Right lobe of liver (tissue), 6 donors: ENCODE data around the gene SULT1A4. TPM values are rescaled to one million over a fixed set of nuclear protein-coding genes. Genes with fewer than 3 reads are reported as not detected.
A peak's percentile ranks its signal among the peaks of the same experiment; 100 is the strongest.
"Not testable (repeated sequence)": the region's sequence is repeated elsewhere in the genome, so short reads cannot be mapped to it uniquely, and the experiment has no call there.

ENCODE experiments used
- ATAC-seq, 4 donors: fragments of 200-7000 bp; cut with Tn5 transposase; one replicate each; pipeline ENCODE4 v1.9.1; 2020; ENCODE audit warnings: mild to moderate bottlenecking in 4 of 4, moderate library complexity in 4 of 4
- DNase-seq, 3 donors: peaks; one replicate each; pipeline ENCODE4 v3.0.0-alpha.2; 2020
- H3K27ac ChIP-seq, 3 donors: fragments of 200-600 bp; one replicate each; pipeline ENCODE4 v1.8.0; 2022
- H3K27me3 ChIP-seq, 2 donors: fragments of 200-600 bp; one replicate each; pipeline ENCODE4 v1.8.0; 2022
- H3K36me3 ChIP-seq, 4 donors: fragments of 200-600 bp; sonication (generic) in 1 of 4; one replicate each; pipeline versions ENCODE4 v1.5.1 to v1.8.0; 2017 to 2022; ENCODE audit warnings: control low read depth in 1 of 4
- H3K4me1 ChIP-seq, 4 donors: fragments of 200-600 bp; sonication (generic) in 1 of 4; one replicate each; pipeline versions ENCODE4 v1.5.1 to v1.8.0; 2017 to 2022; ENCODE audit warnings: control low read depth in 1 of 4
- H3K4me3 ChIP-seq, 3 donors: fragments of 200-600 bp; one replicate each; pipeline ENCODE4 v1.8.0; 2022
- H3K9me3 ChIP-seq, 4 donors: fragments of 200-600 bp; sonication (generic) in 1 of 4; one replicate each; pipeline versions ENCODE4 v1.5.1 to v1.8.0; 2017 to 2022; ENCODE audit warnings: control low read depth in 1 of 4
- WGBS: methylation state at CpG from one replicate; pipeline ENCODE4 v1.1.6; 2018; ENCODE audit warnings: low coverage, low lambda C conversion rate; ENCODE audit not compliant: insufficient coverage; ENCODE audit errors: missing lambda C conversion rate; 5-methylcytosine and 5-hydroxymethylcytosine counted together
- intact Hi-C, 2 donors: fragments of 100-400 bp; cut with DNase I; formaldehyde crosslinking; loops; one replicate each; pipeline versions ENCODE4 v1.11.2 to v1.14.1; 2022
- long read RNA-seq: library from polyadenylated mRNA; unstranded; transcript quantifications from one replicate; pipeline ENCODE4 v2.0.0, GENCODE V29; 2019
- total RNA-seq, 6 experiments: library from RNA; depleted of rRNA in 2 of 6; stranded (reverse); fragments of >200 nt in 2 of 6; fragmentation: NEBNext Ultra II Directional in 3 of 6; extraction: Animal tissue kit (Norgen Biotek cat#: 25700) in 3 of 6; gene quantifications; one replicate each; pipeline versions ENCODE4 v1.1.0 to v1.2.4, GENCODE V29; 2016 to 2023
- donor health status: DM: no; HTN: yes; CAD: no.
- donor health status: DM: no; HTN: no; CAD: no.
- donor health status: DM: no; HTN: no; CAD: no.
- donor health status: DM: no; HTN: yes; CAD: no.
- donor health status: DM: no; HTN: yes; CAD: no.

The SULT1A4 gene
- total RNA-seq, result 1 to 10 TPM in 4 of 6 experiments, under 1 TPM in 2; 0.33 to 9.9 (median 3.9) TPM
- long read RNA-seq, partial matches to known transcripts, result 1 of 6 reads
- long read RNA-seq, other reads (novel, unspliced or antisense), result 1 of 6 reads

DNA sequence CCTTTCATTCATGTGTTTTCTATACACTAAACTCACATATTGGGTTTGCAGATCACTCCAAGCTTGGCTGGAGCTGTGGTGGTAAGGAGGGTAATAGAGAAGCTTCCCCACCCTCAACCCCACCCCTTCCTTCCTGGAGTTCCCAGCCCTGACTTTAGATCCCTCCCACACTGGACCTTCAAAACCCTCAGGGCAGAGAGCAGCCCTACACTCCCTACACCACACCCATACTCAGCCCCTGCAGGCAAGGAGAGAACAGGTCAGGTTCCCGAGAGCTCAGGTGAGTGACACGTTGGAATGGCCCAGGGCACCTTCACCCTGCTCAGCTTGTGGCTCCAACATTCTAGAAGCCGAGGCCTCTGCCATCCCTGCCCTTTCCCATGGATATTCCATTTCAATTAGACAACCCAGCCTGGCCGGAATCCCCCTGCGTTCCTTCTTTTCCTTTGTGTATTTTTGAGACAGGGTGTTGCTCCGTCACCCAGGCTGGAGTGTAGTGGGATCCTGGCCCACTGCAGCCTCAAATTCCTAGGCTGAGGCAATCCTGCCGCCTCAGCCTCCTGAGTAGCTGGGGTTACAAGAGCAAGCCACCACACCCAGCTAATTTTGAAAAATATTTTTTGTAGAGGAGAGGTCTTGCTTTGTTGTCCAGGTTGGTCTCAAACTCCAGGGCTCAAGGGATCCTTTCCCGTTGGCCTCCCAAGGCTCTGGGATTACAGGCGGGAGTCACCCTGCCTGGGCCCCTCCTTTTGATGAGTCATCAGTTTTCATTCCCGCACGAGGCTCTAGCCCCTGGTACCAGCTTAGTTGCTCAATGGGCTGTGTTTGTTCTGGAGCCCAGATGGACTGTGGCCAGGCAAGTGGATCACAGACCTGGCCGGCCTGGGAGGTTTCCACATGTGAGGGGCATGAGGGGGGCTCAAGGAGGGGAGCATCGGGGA lies at the start of gene SULT1A4:
Gene SULT1A4, plus strand, starts transcription at position 208 of the 941 bp plus-strand sequence. CDS start 1,473 bp downstream, outside the sequence.
- DNase-seq, H3K4me3 ChIP-seq, H3K27ac ChIP-seq, H3K36me3 ChIP-seq, H3K27me3 ChIP-seq, H3K4me1 ChIP-seq, H3K9me3 ChIP-seq, intact Hi-C loops: not testable (repeated sequence)
- no CpG with 5 or more reads among the region's 13 CpGs for WGBS
- ATAC-seq, result peak; percentile 75 to 86 (median 82)

DNA sequence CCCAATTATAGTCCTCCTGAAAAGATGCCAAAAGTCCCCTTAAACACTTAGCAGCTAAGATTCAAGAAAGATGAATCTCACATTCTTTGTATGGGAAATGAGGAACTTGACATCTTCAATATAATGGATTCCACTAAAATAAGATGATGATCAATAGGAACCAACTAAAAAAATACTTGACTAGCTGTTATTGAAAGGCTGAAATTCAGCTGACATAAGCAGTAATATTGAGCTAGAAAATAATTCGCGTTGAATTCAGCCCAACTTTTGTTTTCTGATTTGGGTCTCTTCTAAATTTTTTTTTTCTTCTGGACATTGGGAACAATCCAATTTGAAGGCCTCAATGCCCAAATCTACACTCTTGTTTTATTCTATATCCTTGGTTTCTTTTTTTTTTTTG lies 36.1 kb upstream of the SULT1A4 start:
- H3K4me1 ChIP-seq, intact Hi-C loops, H3K9me3 ChIP-seq, H3K27me3 ChIP-seq, H3K27ac ChIP-seq, H3K36me3 ChIP-seq, ATAC-seq, H3K4me3 ChIP-seq, DNase-seq: not testable (repeated sequence)
- no CpG with 5 or more reads among the region's 2 CpGs for WGBS

DNA sequence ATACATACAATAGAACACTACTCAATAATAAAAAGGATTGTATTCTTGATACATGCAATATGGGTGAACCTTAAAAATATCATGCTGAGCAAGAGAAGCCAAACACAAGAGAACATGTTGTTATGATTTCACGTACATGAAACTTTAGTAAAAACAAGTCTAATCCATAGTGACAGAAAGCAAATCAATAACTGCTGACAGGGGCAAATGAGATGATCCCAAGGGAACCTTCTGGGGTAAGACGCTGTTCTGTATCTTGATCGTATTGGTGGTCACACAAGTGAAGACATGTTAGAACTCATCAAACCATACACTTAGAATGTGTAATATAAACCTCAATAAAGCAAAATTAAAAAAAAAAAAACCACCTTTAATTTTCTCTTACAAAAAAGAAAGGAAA lies 34.3 kb upstream of the SULT1A4 start:
- intact Hi-C loops, result not testable (repeated sequence)
- no CpG with 5 or more reads among the region's 3 CpGs for WGBS

DNA sequence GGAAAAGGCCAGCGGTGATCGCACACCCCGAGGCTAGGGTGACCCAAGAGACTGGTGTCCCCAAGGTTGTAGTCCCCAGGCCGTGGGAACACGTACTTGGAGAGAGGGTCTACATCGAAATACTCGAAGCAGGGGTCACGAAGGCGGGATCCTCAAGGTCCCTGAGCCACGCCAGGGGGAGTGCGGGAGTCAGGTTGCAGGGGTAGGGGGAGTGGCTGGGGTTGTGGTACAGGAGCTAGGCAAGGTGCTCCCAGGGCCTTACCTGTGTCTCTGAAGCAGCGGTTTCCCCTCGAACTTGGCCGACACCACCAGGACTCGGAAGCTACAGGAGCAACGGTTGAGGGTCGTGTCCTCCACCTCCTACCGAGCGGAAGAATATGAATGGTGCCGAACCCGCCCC lies 6.0 kb upstream of the SULT1A4 start:
- H3K27ac ChIP-seq, DNase-seq, intact Hi-C loops, H3K4me1 ChIP-seq, H3K36me3 ChIP-seq, H3K9me3 ChIP-seq, H3K27me3 ChIP-seq, H3K4me3 ChIP-seq: not testable (repeated sequence)
- peak; percentile 18 to 39 (median 38) for ATAC-seq
- no CpG with 5 or more reads among the region's 21 CpGs for WGBS

More for the DNA sequence above, 34.3 kb upstream of the SULT1A4 start:
- not testable (repeated sequence) for DNase-seq, H3K4me1 ChIP-seq, H3K4me3 ChIP-seq, H3K9me3 ChIP-seq, H3K36me3 ChIP-seq, H3K27me3 ChIP-seq, ATAC-seq, H3K27ac ChIP-seq

DNA sequence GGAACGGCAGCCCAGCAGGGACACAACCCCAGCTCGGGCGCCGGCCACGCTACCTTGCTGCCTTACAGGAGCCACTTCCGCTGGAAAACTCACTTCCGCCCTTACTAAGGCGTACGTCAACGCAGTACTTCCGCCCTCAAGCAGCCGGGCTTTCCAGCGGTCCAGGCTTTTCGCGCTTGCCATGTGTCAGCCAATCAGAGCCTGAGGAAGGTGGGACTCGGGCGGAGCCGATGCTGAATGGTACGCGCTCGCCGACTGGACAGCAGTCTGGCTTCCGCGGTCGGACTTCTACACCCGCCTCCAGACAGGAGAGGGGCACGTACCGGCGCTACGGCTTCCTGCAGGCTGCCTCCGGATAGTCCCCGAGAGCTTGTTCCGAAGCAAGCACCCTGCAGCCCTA lies 5.4 kb upstream of the SULT1A4 start, which contains the start of the genes BOLA2 and SLX1B:
Gene BOLA2, minus strand, starts transcription at position 83 of the 400 bp plus-strand sequence. CDS start 98 bp downstream, outside the sequence.
Gene SLX1B, plus strand, starts transcription at position 265 of the 400 bp plus-strand sequence.
- intact Hi-C loops, H3K27ac ChIP-seq, H3K36me3 ChIP-seq, H3K4me3 ChIP-seq, H3K9me3 ChIP-seq, H3K27me3 ChIP-seq, DNase-seq, H3K4me1 ChIP-seq: not testable (repeated sequence)
- no CpG with 5 or more reads among the region's 33 CpGs for WGBS
- ATAC-seq, result peak; percentile 90 to 93 (median 92)

DNA sequence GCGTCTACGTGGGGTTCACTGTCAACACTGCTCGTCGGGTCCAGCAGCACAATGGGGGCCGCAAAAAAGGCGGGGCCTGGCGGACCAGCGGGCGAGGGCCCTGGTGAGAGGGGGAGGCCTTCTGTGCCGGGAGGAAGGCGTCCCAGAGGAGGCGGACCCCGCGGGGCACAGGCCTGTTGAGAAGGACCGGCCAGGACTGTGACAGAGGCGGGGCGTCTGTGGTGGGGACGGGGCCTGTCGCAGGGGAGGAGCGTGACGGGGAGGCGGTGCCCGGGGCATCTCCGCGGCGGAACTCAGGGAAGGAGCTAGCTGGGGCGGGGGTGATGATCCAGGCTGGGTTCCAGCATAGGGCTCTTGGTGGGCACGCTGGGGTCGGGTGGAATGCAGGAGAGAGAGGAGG lies 4.9 kb upstream of the SULT1A4 start:
- H3K4me3 ChIP-seq, H3K9me3 ChIP-seq, H3K27ac ChIP-seq, H3K4me1 ChIP-seq, intact Hi-C loops, H3K36me3 ChIP-seq, DNase-seq, H3K27me3 ChIP-seq: not testable (repeated sequence)
- WGBS, result no CpG with 5 or more reads among the region's 29 CpGs
- ATAC-seq, result peak; percentile 76 to 85 (median 76)

DNA sequence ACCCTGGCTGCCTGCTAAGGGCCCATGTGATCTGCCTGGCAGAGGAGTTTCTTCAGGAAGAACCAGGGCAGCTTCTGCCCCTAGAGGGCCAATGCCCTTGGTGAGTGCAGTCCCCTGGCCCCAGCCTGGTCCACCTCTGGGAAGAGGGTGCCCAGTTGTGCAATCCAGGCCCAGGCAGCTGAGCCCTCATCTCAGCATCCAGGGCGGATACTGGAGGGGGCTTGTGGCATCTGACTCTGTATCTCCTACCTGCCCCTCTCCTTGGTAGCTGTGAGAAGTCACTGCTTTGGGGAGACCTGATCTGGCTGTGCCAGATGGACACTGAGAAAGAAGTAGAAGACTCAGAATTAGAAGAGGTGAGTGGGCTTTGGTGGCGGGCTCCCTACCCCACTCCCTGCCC lies 2.1 kb upstream of the SULT1A4 start:
- H3K4me1 ChIP-seq, ATAC-seq, H3K27me3 ChIP-seq, H3K27ac ChIP-seq, H3K36me3 ChIP-seq, intact Hi-C loops, H3K9me3 ChIP-seq, H3K4me3 ChIP-seq: not testable (repeated sequence)
- WGBS, result no CpG with 5 or more reads among the region's 2 CpGs
- peak in 2 of 3 donors; percentile 15 to 37 for DNase-seq

DNA sequence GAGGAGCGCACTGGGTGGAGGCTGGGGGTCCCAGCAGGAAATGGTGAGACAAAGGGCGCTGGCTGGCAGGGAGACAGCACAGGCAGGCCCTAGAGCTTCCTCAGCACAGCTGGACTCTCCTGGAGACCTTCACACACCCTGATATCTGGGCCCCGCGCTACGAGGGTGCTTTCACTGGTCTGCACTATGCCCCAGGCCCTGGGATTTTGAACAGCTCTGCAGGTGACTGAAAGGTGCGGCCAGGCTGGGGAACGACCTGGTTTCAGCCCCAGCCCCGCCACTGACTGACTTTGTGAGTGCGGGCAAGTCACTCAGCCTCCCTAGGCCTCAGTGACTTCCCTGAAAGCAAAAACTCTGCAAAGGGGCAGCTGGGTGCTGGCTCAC lies 926 bp downstream of the SULT1A4 start:
- H3K27me3 ChIP-seq, H3K4me1 ChIP-seq, H3K27ac ChIP-seq, H3K4me3 ChIP-seq, H3K36me3 ChIP-seq, intact Hi-C loops, DNase-seq, H3K9me3 ChIP-seq: not testable (repeated sequence)
- peak; percentile 33 to 72 (median 48) for ATAC-seq
- no CpG with 5 or more reads among the region's 9 CpGs for WGBS

DNA sequence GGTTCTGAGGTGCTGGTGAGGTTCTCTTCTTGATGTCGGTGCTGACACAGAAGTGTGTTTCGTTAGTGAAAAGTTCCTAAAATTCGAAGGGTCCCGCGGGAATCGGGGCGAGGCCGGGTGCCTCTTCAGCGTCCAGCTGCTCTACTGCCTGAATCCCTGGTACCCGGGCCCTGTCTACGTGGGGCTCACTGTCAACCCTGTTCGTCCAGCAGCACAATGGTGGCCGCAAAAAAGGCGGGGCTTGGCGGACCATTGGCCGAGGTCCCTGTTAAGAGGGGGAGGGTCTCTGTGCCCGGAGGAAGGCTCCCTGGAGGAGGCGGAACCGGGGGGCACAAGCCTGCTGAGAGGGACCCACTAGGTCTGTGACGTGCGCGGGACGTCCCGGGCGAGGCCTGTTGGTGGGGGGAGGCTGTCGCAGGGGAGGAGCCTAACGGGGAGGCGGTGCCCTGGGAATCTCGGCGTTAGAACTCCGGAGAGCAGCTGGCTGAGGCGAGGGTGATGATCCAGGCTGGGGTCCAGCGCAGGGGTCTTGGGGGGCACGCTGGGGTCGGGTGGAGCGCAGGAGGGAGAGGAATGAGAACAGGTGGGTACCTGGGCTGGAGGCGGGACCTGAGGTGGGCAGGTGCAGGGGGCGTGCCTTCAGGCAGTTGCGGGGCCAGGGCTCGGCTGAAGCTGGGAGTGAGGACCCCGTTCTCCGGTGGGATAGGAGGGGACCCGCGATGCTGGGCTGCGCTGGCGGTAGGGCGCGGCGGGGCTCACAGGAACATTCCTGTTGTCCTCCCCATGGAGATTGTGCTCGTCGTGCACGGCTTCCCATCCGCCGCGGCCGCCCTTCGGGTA lies 6.5 kb downstream of the SULT1A4 start:
- H3K27ac ChIP-seq, H3K36me3 ChIP-seq, H3K4me3 ChIP-seq, DNase-seq, H3K27me3 ChIP-seq, intact Hi-C loops, H3K4me1 ChIP-seq, H3K9me3 ChIP-seq: not testable (repeated sequence)
- no CpG with 5 or more reads among the region's 57 CpGs for WGBS
- peak; percentile 44 to 58 (median 50) for ATAC-seq

DNA sequence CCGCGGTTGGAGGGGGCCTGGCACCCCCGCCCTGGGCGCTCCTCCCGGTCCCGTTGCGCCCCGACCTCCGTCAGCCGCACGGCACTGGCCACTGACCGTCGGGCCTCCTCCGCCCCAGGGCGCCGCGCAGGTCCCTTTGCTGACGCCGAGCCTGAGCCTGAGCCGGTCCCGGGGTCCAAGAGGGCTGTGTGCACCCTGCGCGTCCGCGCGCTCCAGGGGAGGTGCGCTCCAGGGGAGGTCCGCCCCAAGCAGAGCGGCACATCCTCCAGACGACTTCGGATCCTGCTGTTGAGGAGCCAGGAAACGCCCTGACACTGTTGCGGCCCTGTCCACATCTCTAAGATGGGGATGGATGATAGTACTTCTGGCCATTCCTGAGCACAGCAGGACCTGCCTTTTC lies 7.2 kb downstream of the SULT1A4 start:
- H3K27me3 ChIP-seq, H3K9me3 ChIP-seq, intact Hi-C loops, H3K4me3 ChIP-seq, H3K36me3 ChIP-seq, H3K27ac ChIP-seq, DNase-seq, H3K4me1 ChIP-seq: not testable (repeated sequence)
- ATAC-seq, result peak; percentile 7 to 22 (median 17)
- WGBS, result no CpG with 5 or more reads among the region's 33 CpGs
